ENCODE data around the gene CAMKMT. TPM values are rescaled to one million over a fixed set of nuclear protein-coding genes. Genes with fewer than 3 reads are reported as not detected.
A peak's percentile ranks its signal among the peaks of the same experiment; 100 is the strongest.
"Not testable (repeated sequence)": the region's sequence is repeated elsewhere in the genome, so short reads cannot be mapped to it uniquely, and the experiment has no call there.

CAMKMT gene
- total RNA-seq, 1 donor from 2014 or later, result 9.0 TPM

- Histone ChIP-seq H3K4me3 (ENCODE audit: low read depth, low read length) (no peak overlapping the region), H3K36me3 (ENCODE audit: control insufficient read depth, insufficient read depth, low read length) (no peaks in the 10 kb centered on the region), H3K27me3 (ENCODE audit: control insufficient read depth, insufficient read depth, low read length) (no peaks in the 10 kb centered on the region)
- FAIRE-seq (no peak), DNase-seq (ENCODE audit: low read depth) (no peak)
- no peak for TF ChIP-seq CTCF (IDR thresholded peaks at IDR 0.05; ENCODE audit: insufficient read depth, low read length, severe bottlenecking)
These were observed 15.7 kb downstream of the CAMKMT start for GRCh38 chr2:44377486-44377885.

- DNase-seq (ENCODE audit: low read depth); FAIRE-seq; H3K27me3 ChIP-seq (ENCODE audit: control insufficient read depth, insufficient read depth, low read length); H3K36me3 ChIP-seq (ENCODE audit: control insufficient read depth, insufficient read depth, low read length); H3K4me3 ChIP-seq (ENCODE audit: low read depth, low read length): not testable (repeated sequence)
These were observed 23.5 kb downstream of the CAMKMT start for GRCh38 chr2:44385226-44385625.

GRCh38 chr2:44388877-44389276 is 27.1 kb downstream of the CAMKMT start:
- Histone ChIP-seq H3K27me3 (ENCODE audit: control insufficient read depth, insufficient read depth, low read length) (no peaks in the 10 kb centered on the region), H3K36me3 (ENCODE audit: control insufficient read depth, insufficient read depth, low read length) (no peaks in the 10 kb centered on the region), H3K4me3 (ENCODE audit: low read depth, low read length) (no peak overlapping the region)
- no peak for DNase-seq (ENCODE audit: low read depth)
- no peak for TF ChIP-seq CTCF (IDR thresholded peaks at IDR 0.05; ENCODE audit: insufficient read depth, low read length, severe bottlenecking)
- FAIRE-seq, result no peak

- no peak for TF ChIP-seq CTCF (IDR thresholded peaks at IDR 0.05; ENCODE audit: insufficient read depth, low read length, severe bottlenecking)
- DNase-seq (ENCODE audit: low read depth) (no peak), FAIRE-seq (no peak)
- Histone ChIP-seq H3K4me3 (ENCODE audit: low read depth, low read length) (no peak overlapping the region), H3K27me3 (ENCODE audit: control insufficient read depth, insufficient read depth, low read length) (no peaks in the 10 kb centered on the region), H3K36me3 (ENCODE audit: control insufficient read depth, insufficient read depth, low read length) (no peaks in the 10 kb centered on the region)
These were observed 28.1 kb downstream of the CAMKMT start for GRCh38 chr2:44389895-44390294.

GRCh38 chr2:44392338-44392943 is 30.7 kb downstream of the CAMKMT start:
- H3K4me3 ChIP-seq (ENCODE audit: low read depth, low read length), result no peak overlapping the region
- no peak for FAIRE-seq
- peak; percentile 42 for TF ChIP-seq CTCF (IDR thresholded peaks at IDR 0.05; ENCODE audit: insufficient read depth, low read length, severe bottlenecking)

GRCh38 chr2:44397447-44398175 is 35.9 kb downstream of the CAMKMT start:
- Histone ChIP-seq H3K36me3 (ENCODE audit: control insufficient read depth, insufficient read depth, low read length) (no peaks in the 10 kb centered on the region), H3K27me3 (ENCODE audit: control insufficient read depth, insufficient read depth, low read length) (no peaks in the 10 kb centered on the region), H3K4me3 (ENCODE audit: low read depth, low read length) (no peak overlapping the region)
- DNase-seq (ENCODE audit: low read depth), result no peak
- TF ChIP-seq CTCF (IDR thresholded peaks at IDR 0.05; ENCODE audit: insufficient read depth, low read length, severe bottlenecking), result no peak
- FAIRE-seq, result no peak

More at GRCh38 chr2:44392338-44392943, 30.7 kb downstream of the CAMKMT start:
- no peaks in the 10 kb centered on the region for H3K27me3 ChIP-seq (ENCODE audit: control insufficient read depth, insufficient read depth, low read length)
- no peaks in the 10 kb centered on the region for H3K36me3 ChIP-seq (ENCODE audit: control insufficient read depth, insufficient read depth, low read length)
- peak; percentile 34 for DNase-seq (ENCODE audit: low read depth)
